C4-2B (cell line): ENCODE measurements around the gene ALKBH5.

Experiments
- CTCF ChIP-seq: fragments of 450-650 bp; conservative IDR thresholded peaks from 2 replicates; pipeline ENCODE4 v1.5.1; 2017; ENCODE audit warnings: mild to moderate bottlenecking
- ZFX ChIP-seq: fragments of 450-650 bp; IDR thresholded peaks from 2 replicates; pipeline ENCODE4 v1.6.1; 2017

GRCh38 chr17:18245038-18245776 lies 61.6 kb downstream of the ALKBH5 start:
- TF ChIP-seq CTCF (no peak), ZFX (no peak)
